Measurements from ENCODE around the gene ZNF511. TPM values are rescaled to one million over a fixed set of nuclear protein-coding genes. Genes with fewer than 3 reads are reported as not detected.

Gene ZNF511
- total and polyA plus RNA-seq, 9 of the 15 experiments (the other 6 are each of a cell fraction or from before 2014, with no cell fraction given): 0.61 to 69.3 (median 40.1) TPM

GRCh38 chr10:133312769-133313145 lies 4.0 kb downstream of the ZNF511 start:
- DNase-seq (ENCODE audit: extremely low read depth in 1 of 4, low spot score in 3 of 4) (no peak), FAIRE-seq (no peak), ATAC-seq (no peak)
- no peak for TF ChIP-seq POLR3A (IDR thresholded peaks at IDR 0.05; ENCODE audit: borderline replicate concordance, extremely low read depth, insufficient read depth, insufficient read length)
- TF ChIP-seq AFF1 (IDR thresholded peaks at IDR 0.05; ENCODE audit: low read depth in 1 of 2, partially characterized antibody in 2 of 2): no peak
- TF ChIP-seq ZNF431 (CRISPR knock-in tag; IDR thresholded peaks at IDR 0.05): no peak
- TF ChIP-seq PHF8 (IDR thresholded peaks at IDR 0.05; ENCODE audit: borderline replicate concordance, low read length): no peak
- TF ChIP-seq FOXA3 (CRISPR knock-in tag; conservative IDR thresholded peaks at IDR 0.05 in 1 of 2, IDR thresholded peaks at IDR 0.05 in 1 of 2): no peak
- no peak for TF ChIP-seq GABPB1 (CRISPR knock-in tag; IDR thresholded peaks at IDR 0.05)
- no peak for TF ChIP-seq STAT6 (CRISPR knock-in tag; IDR thresholded peaks at IDR 0.05)
- no peak for TF ChIP-seq CBX5 (IDR thresholded peaks at IDR 0.05; ENCODE audit: borderline replicate concordance, low read depth)
- Histone ChIP-seq H3K9ac (ENCODE audit: insufficient read depth in 1 of 2, low read depth in 2 of 2, low read length in 2 of 2) (no peak overlapping the region), H3K27ac (ENCODE audit: extremely low read depth, low read depth, low read length) (no peak overlapping the region), H3K27me3 (ENCODE audit: control insufficient read depth in 2 of 2, insufficient read depth in 2 of 2, low read length in 2 of 2) (no peaks in the 10 kb centered on the region), H3K4me3 (no peak overlapping the region), H3K36me3 (ENCODE audit: control insufficient read depth, insufficient read depth, low read length) (peaks cover 37% of the 10 kb centered on the region; the same call in 2 of the 3 replicates), H2AFZ (ENCODE audit: low read depth, low read length) (no peak overlapping the region), H3K79me2 (ENCODE audit: control insufficient read depth, insufficient read depth, low read length) (peaks cover 15% of the 10 kb centered on the region), H3K4me1 (replicated peaks in 1 of 2; ENCODE audit: control insufficient read depth in 2 of 2, insufficient read depth in 2 of 2, low read length in 2 of 2) (peaks cover 2 to 31% of the 10 kb centered on the region in 2 experiments; a peak in 4 of 5 replicates), H3K9me1 (ENCODE audit: control insufficient read depth, insufficient read depth, low read length) (no peaks in the 10 kb centered on the region), H3K4me2 (ENCODE audit: insufficient read depth, low read length) (no peak overlapping the region), H4K20me1 (replicated peaks; ENCODE audit: control insufficient read depth, insufficient read depth, low read length) (no peaks in the 10 kb centered on the region), H3K9me3 (replicated peaks; ENCODE audit: control insufficient read depth, insufficient read depth, low read depth, low read length) (no peaks in the 10 kb centered on the region)
- intact Hi-C loops (cut with micrococcal nuclease) (loop anchor here (2.0 kb wide), 1 partner anchor 66 kb away; no protein-coding TSS in a partner anchor), in situ Hi-C loops (cut with MboI) (no loop called here)
- CTCF ChIA-PET (ENCODE audit: low intra/inter-chr PET ratio): no interaction called here
- WGBS (ENCODE audit: insufficient coverage, low coverage, missing lambda C conversion rate): 80% methylated on average over 3 of the region's 9 CpGs
- POLR2A ChIA-PET: no interaction called here
- BruUV-seq (replicated peaks): no TSS peak

Data from K562 (cell line).